Common myeloid progenitor, CD34-positive (primary cell): ENCODE measurements around the gene KCNJ1.

ENCODE experiments used
- CTCF ChIA-PET: fragments of 350-600 bp; sonication (Branson Sonifier 250); formaldehyde crosslinking; loops from one replicate; lab custom pipeline; 2021; ENCODE audit warnings: antibody characterized with exemption; lab: Charles Lee
- POLR2A ChIA-PET: fragments of 350-600 bp; sonication (Branson Sonifier 250); formaldehyde crosslinking; loops from one replicate; lab custom pipeline; 2021; ENCODE audit warnings: antibody characterized with exemption; lab: Charles Lee
- DNase-seq, 3 donors: peaks; one replicate each; pipeline versions ENCODE4 v3.0.0 to v3.0.0-alpha.2; 2013
- H3K27ac ChIP-seq, 2 experiments: 1 replicate in 1 of 2; 2 replicates in 1 of 2; pipeline ENCODE4 v1.7.0; 2013; ENCODE audit warnings: inconsistent platforms in 2 of 2, low read length in 2 of 2, mild to moderate bottlenecking in 2 of 2, low read depth in 1 of 2, moderate library complexity in 1 of 2; ENCODE audit not compliant: severe bottlenecking in 2 of 2, insufficient read depth in 1 of 2, poor library complexity in 1 of 2
- H3K27me3 ChIP-seq, 5 experiments: replicated peaks in 2 of 5; 1 replicate in 3 of 5; 2 replicates in 2 of 5; pipeline versions ENCODE4 v1.6.1 to v1.7.0; 2013; ENCODE audit warnings: low read length in 4 of 5, mild to moderate bottlenecking in 2 of 5, moderate library complexity in 2 of 5, inconsistent platforms in 1 of 5; ENCODE audit not compliant: insufficient read depth in 5 of 5, control insufficient read depth in 4 of 5
- H3K36me3 ChIP-seq, 4 experiments: 1 replicate in 2 of 4; 2 replicates in 2 of 4; pipeline versions ENCODE4 v1.6.1 to v1.7.0; 2013; ENCODE audit warnings: low read length in 3 of 4, control low read depth in 1 of 4, mild to moderate bottlenecking in 1 of 4; ENCODE audit not compliant: control insufficient read depth in 4 of 4, insufficient read depth in 4 of 4
- H3K4me1 ChIP-seq, 4 experiments: 1 replicate in 3 of 4; 2 replicates in 1 of 4; pipeline versions ENCODE4 v1.6.1 to v1.7.1; 2013; ENCODE audit warnings: low read length in 3 of 4, mild to moderate bottlenecking in 3 of 4, control low read depth in 1 of 4, inconsistent platforms in 1 of 4, moderate library complexity in 1 of 4; ENCODE audit not compliant: control insufficient read depth in 4 of 4, insufficient read depth in 4 of 4; ENCODE audit errors: control extremely low read depth in 1 of 4
- H3K4me3 ChIP-seq, 7 experiments: 1 replicate in 4 of 7; 2 replicates in 3 of 7; pipeline versions ENCODE4 v1.5.1 to v1.7.0; 2013; ENCODE audit warnings: mild to moderate bottlenecking in 7 of 7, low read length in 6 of 7, moderate library complexity in 6 of 7, inconsistent platforms in 2 of 7, low read depth in 2 of 7, control low read depth in 1 of 7; ENCODE audit not compliant: insufficient read depth in 4 of 7, control insufficient read depth in 1 of 7; ENCODE audit errors: extremely low read depth in 1 of 7
- H3K9me3 ChIP-seq, 5 experiments: 1 replicate in 4 of 5; 2 replicates in 1 of 5; pipeline versions ENCODE4 v1.6.1 to v1.7.1; 2013; ENCODE audit warnings: low read length in 4 of 5, mild to moderate bottlenecking in 2 of 5, inconsistent platforms in 1 of 5, low read depth in 1 of 5, moderate library complexity in 1 of 5; ENCODE audit not compliant: control insufficient read depth in 4 of 5, insufficient read depth in 2 of 5; ENCODE audit errors: control extremely low read depth in 1 of 5
- WGBS: methylation state at CpG from one replicate; pipeline ENCODE4 v1.1.5; 2013; ENCODE audit not compliant: insufficient coverage; 5-methylcytosine and 5-hydroxymethylcytosine counted together

Gene KCNJ1

DNA sequence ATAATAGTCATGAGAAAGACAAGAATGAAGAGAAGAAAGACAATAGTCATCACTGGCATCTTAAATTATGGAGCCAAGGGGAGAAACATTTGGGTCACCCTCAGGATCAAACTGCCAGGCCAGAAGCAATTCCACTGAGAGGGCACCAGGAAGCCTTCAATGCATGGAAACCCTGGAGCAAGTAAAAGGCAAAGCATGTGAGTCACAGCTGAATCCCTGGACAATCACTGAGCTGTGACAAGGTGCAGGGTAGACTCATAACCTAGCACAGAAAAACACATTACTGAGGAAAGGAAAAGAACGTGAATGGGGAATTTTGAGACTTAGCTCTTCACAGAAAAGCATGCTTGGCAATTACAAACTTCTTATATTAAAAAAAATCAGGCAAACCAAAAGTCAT, 1.6 kb downstream of the KCNJ1 start:
- Histone ChIP-seq H3K27ac (no peak overlapping the region), H3K27me3 (peaks cover 0 to 3% (median 0%) of the 10 kb centered on the region in 5 experiments), H3K36me3 (no peaks in the 10 kb centered on the region), H3K4me1 (no peaks in the 10 kb centered on the region), H3K9me3 (no peaks in the 10 kb centered on the region), H3K4me3 (no peak overlapping the region)
- no CpG with 5 or more reads among the region's 1 CpG for WGBS
- CTCF ChIA-PET, result interaction anchor here (1.0 to 3.1 kb wide), 5 partner anchors 8 to 708 kb away, joined by 3 to 19 read pairs (median 10); no protein-coding TSS in a partner anchor
- POLR2A ChIA-PET, result interaction anchor here (0.6 kb wide), 2 partner anchors 663 to 718 kb away, joined by 3 to 4 read pairs; no protein-coding TSS in a partner anchor
- no peak for DNase-seq

- Histone ChIP-seq H3K27me3 (peaks cover 0 to 3% (median 0%) of the 10 kb centered on the region in 5 experiments), H3K27ac (no peak overlapping the region), H3K4me3 (no peak overlapping the region), H3K9me3 (no peaks in the 10 kb centered on the region), H3K4me1 (peaks cover 0 to 4% (median 1%) of the 10 kb centered on the region in 4 experiments), H3K36me3 (no peaks in the 10 kb centered on the region)
- WGBS, result 94% methylated on average over 3 of the region's 4 CpGs
- ChIA-PET CTCF (interaction anchor here (1.4 to 1.7 kb wide), 2 partner anchors 16 to 22 kb away, joined by 3 to 4 read pairs; no protein-coding TSS in a partner anchor), POLR2A (no interaction called here)
- no peak for DNase-seq
Observed at GRCh38 chr11:128862908-128863660, 4.0 kb downstream of the KCNJ1 start.

- no peaks in the 10 kb centered on the region for H3K9me3 ChIP-seq
- ChIA-PET CTCF (interaction anchor here (0.7 to 1.7 kb wide), 4 partner anchors 16 to 51 kb away, joined by 3 to 4 read pairs (median 4); no protein-coding TSS in a partner anchor), POLR2A (no interaction called here)
- no peaks in the 10 kb centered on the region for H3K36me3 ChIP-seq
- DNase-seq, result no peak
- no peak overlapping the region for H3K4me3 ChIP-seq
- peaks cover 0 to 3% (median 0%) of the 10 kb centered on the region in 5 experiments for H3K27me3 ChIP-seq
- H3K27ac ChIP-seq, result no peak overlapping the region
- H3K4me1 ChIP-seq, result peaks cover 0 to 4% (median 1%) of the 10 kb centered on the region in 4 experiments
- WGBS, result 90% methylated on average over 8 of the region's 9 CpGs
Observed at GRCh38 chr11:128862406-128862805, 4.7 kb downstream of the KCNJ1 start.

DNA sequence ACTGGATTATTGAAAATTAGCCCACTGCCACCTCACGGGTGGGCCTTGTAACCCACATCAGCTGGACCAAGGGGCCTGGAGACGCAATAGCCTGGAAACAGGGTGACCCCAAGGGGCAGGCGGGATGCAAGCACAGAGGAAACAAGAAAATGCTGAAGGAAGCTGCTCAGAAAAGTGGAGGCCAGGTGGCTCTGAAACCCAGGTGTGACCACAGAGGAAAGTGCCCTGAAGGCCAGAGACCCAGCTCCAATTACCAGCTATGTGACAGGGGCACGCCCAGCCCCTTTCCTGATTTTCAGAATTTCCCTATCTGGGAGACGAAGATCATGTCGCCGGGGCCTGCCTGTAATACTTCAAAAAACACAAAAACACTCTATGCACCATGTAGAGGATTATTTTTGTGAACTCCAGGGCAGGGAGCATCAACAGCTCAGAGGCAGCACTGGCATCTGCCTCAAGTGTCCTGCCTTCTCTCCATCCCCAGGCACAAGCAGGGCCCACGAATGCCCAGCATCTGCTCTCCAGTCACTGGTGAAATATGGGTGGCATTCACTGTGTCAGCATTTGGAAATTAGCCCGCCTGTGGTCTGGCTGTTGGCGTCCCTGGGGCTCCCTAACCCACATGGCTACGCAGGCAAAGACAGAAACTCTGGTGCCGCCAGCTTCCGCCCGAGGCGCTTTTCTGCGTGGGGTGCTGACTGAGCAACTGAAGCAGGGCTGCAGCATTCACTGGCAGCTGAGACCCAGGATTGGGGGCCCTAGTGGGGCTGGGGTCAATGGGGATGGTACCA, 6.3 kb downstream of the KCNJ1 start:
- no peak overlapping the region for H3K27ac ChIP-seq
- CTCF ChIA-PET, result interaction anchor here (0.6 to 2.3 kb wide), 10 partner anchors 10 to 704 kb away, joined by 3 to 16 read pairs (median 4); no protein-coding TSS in a partner anchor

DNA sequence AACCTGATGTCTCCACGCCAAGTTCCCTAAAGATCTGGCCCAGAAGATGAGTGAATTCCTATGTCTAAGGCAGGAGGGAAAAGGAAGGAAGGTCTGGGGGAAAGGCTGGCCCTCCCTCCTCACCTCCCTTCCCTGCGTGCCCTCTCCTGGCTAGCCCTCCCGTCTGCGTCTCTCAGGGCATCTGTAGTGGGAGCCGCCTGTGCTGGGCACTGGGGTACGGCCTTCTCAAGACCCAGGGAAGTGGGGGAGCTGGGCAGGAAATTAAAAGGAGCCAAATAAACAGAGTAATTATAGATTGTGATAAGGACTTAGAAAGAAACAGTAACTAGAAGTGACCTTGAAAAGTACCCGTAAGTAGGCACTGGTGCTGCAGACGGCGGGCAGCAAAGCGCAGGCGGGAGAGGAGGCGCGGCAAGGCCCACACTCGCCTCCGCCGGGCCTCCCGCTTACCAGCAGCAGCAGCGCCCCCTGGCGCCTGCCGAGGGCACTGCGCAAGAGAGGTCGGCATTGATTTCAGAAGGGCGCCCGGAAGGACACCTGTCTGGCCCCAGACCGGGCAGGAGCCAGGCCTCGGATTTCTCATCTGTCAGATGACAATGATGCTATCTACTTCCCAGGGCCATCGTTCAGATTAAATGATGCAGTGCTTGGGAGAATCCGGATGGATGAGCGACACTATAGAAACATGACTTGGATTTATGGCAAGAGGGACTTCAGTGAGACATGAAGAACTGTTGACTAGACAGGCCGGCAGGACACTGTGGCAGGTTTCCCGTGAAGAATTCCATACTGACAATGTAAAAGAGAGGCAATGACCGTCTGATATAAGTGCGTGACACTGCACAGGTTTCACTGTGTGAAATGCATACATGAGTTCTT, 7.3 kb downstream of the KCNJ1 start:
- Histone ChIP-seq H3K27ac (no peak overlapping the region), H3K36me3 (no peaks in the 10 kb centered on the region), H3K4me1 (peaks cover 0 to 4% (median 1%) of the 10 kb centered on the region in 4 experiments), H3K9me3 (no peaks in the 10 kb centered on the region), H3K4me3 (no peak overlapping the region), H3K27me3 (peaks cover 0 to 1% (median 0%) of the 10 kb centered on the region in 5 experiments)
- DNase-seq, result peak; percentile 67 to 81 (median 81)
- WGBS, result 32% methylated on average over 23 of the region's 33 CpGs
- CTCF ChIA-PET, result interaction anchor here (0.9 to 6.2 kb wide), 7 partner anchors 10 to 830 kb away, joined by 3 to 53 read pairs (median 7); no protein-coding TSS in a partner anchor
- POLR2A ChIA-PET, result no interaction called here

More for the DNA sequence above, 6.3 kb downstream of the KCNJ1 start:
- peaks cover 0 to 1% (median 0%) of the 10 kb centered on the region in 5 experiments for H3K27me3 ChIP-seq
- H3K36me3 ChIP-seq, result no peaks in the 10 kb centered on the region
- H3K4me1 ChIP-seq, result peaks cover 0 to 4% (median 1%) of the 10 kb centered on the region in 4 experiments
- no peak overlapping the region for H3K4me3 ChIP-seq
- POLR2A ChIA-PET, result no interaction called here
- H3K9me3 ChIP-seq, result no peaks in the 10 kb centered on the region
- DNase-seq, result peak in 1 of 3 donors; percentile 37
- WGBS, result 81% methylated on average over 12 of the region's 16 CpGs

- H3K9me3 ChIP-seq, result no peaks in the 10 kb centered on the region
- peaks cover 0 to 4% (median 1%) of the 10 kb centered on the region in 4 experiments for H3K4me1 ChIP-seq
- H3K4me3 ChIP-seq, result no peak overlapping the region
- peaks cover 0 to 1% (median 0%) of the 10 kb centered on the region in 5 experiments for H3K27me3 ChIP-seq
- ChIA-PET CTCF (interaction anchor here (0.8 to 6.2 kb wide), 10 partner anchors 9 to 700 kb away, joined by 3 to 53 read pairs (median 4); partner anchors contain the start of gene KCNJ1), POLR2A (interaction anchor here (0.6 kb wide), 1 partner anchor 152 kb away, joined by 3 read pairs; no protein-coding TSS in a partner anchor)
- 100% methylated on average over 1 of the region's 2 CpGs for WGBS
- H3K27ac ChIP-seq, result no peak overlapping the region
- DNase-seq, result no peak
- H3K36me3 ChIP-seq, result no peaks in the 10 kb centered on the region
Observed at GRCh38 chr11:128857341-128857740, 9.8 kb downstream of the KCNJ1 start.
